Fibroblast of the conjunctiva (primary cell): ENCODE measurements around the gene GSTO2.
A peak's percentile ranks its signal among the peaks of the same experiment; 100 is the strongest.

Experiments
- DNase-seq: peaks from one replicate; pipeline ENCODE4 v3.0.0-alpha.2; 2010; ENCODE audit warnings: low read depth

The GSTO2 gene

DNA sequence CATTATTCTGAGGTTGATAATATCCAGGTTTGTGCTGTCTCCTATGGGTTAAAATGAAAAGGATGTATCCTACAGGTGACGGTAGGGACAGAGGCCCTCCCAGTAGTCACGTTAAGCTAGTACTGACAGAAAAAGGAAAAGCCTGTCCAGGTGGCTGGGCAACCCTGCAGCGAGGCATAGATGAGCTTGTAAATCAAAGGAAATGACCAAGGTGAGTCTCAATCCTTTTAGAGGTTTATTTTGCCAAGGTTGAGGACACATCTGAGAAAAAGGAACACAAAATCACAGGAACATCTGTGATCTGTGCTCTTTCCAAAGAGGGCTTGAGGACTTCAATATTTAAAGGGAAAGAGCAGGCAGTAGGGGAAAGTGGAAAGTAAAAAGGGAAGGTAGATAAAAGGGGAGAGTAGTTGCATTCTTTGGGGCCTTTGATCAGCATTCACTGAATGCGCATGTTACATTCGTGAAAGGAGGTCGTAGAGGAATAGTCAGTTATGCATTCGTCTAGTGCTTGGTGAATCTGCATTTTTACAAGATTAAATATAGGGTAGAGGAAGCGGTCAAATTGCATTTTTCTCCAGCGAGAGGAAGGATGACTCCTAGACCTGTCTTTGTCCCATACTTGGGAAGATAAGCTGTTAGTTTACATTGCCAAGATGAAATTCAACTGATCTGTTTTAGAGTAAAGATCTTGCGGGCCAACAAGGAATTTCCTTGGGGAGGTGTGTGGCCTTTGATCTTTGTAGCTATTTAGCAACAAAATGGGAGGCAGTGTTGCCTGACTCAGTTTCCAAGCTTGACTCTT, 15.2 kb upstream of the GSTO2 start:
- no peak for DNase-seq

GRCh38 chr10:104254493-104255310, 14.3 kb upstream of the GSTO2 start, which contains the start of gene GSTO1:
Gene GSTO1, plus strand, starts transcription at chr10:104254892. Its CDS starts 37 bp downstream, at chr10:104254929.
- DNase-seq = peak; percentile 45

DNA sequence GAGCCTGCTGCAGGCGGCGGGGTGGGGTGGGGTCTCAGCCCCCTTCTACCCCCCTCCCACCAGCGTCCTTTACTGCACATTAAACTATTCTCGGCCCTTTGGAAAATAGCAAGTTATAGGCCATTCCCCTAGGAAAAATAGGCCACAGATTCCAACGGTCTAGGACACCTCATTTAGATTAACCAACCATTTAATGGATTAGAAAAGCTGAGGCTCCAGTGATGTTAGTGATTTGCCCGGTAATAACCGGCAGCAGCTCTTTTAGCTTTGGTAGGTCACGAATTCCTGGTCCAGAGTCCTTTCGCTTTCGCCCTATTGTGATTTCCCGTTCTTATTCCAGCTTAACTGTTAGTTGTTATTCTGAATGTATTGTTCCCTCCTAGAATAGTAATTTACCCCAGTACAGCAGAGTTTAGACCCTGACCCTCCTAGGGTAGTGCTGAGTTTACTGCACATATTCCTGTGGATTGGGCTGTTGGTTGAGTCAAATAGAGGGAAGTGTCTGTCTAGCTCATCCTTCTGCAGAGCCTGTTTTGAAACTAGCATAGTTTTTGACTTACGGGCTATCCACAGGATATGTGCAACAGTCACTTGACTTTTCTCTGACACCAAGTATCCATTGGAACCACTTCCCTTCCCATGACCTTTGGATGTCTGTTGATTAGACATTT, 13.5 kb upstream of the GSTO2 start:
- DNase-seq = no peak

- no peak for DNase-seq
These were observed 12.5 kb upstream of the GSTO2 start for GRCh38 chr10:104256335-104256961.

DNA sequence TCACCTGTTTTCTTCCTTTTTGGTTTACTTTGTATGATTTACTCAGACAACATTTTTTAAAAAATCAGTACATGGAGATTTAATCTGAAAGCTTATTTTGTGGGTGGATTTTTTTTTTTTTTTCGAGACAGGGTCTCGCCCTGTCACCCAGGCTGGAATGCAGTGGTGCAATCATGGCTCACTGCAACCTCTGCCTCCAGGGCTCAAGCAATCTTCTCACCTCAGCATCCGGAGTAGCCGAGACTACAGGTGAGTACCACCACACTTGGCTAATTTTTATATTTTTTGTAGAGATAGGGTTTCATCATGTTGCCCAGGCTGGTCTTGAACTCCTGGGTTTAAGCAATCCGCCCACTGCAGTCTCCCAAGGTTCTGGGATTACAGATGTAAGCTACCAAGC, 11.7 kb upstream of the GSTO2 start:
- no peak for DNase-seq

- no peak for DNase-seq
These were observed 10.8 kb upstream of the GSTO2 start for GRCh38 chr10:104258209-104258608.

DNA sequence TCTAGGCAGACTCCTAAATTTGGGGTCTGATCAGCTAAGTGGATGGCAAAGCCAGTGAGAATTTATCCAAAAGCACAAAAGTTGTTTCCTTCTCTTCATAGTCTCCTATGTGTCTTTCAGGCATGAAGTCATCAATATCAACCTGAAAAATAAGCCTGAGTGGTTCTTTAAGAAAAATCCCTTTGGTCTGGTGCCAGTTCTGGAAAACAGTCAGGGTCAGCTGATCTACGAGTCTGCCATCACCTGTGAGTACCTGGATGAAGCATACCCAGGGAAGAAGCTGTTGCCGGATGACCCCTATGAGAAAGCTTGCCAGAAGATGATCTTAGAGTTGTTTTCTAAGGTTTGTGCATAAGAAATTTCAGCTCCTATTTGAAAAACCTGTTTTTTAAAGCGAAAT, 9.5 kb upstream of the GSTO2 start:
- no peak for DNase-seq

- DNase-seq = no peak
These were observed 8.8 kb upstream of the GSTO2 start for GRCh38 chr10:104259999-104260774.

- no peak for DNase-seq
These were observed 8.2 kb upstream of the GSTO2 start for GRCh38 chr10:104260775-104261115.

- no peak for DNase-seq
These were observed 6.9 kb upstream of the GSTO2 start for GRCh38 chr10:104262055-104262454.

DNA sequence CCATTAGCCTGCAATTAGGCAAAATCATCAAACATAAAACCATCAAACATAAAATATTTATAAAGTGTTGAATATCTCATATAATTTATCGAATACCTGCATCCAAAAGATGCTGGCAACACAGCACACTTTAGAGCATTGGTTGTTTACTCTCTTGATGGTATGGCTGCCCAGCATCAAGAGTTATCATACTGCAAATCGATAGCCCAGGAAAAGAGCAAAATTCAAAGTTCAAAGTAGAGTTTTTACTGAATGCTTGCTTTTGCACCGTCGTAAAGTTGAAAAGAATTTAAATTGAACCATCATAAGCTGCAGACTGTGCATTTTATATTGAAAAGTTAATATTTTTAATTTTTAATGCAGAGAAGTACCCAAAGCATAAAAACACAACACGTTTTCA, 4.2 kb upstream of the GSTO2 start:
- no peak for DNase-seq

DNA sequence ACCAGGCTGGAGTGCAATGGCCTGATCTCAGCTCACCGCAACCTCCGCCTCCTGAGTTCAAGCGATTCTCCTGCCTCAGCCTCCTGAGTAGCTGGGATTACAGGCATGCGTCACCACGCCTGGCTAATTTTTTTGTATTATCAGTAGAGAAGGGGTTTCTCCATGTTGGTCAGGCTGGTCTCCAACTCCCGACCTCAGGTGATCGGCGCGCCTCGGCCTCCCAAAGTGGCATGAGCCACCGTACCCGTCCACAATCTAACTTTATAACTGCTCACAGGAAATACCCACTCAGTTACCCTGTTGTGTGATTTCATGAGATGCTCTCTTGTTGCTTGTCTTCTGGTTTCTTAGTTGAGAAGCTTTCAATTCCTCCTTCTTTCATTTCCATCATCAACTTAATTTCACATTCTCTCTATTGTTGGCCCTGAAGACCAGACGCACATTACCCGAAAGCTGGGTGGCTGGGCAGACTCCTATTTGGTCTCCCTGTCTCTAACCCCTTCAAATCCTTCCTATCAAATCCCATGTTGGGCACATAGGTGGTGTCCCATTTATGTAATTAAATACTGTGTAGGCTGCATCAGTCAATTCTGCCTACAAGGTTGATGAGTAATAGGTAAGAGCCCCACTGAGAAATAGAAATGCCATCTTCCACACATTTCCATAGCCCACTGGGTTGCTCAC, 1.1 kb upstream of the GSTO2 start:
- no peak for DNase-seq

DNA sequence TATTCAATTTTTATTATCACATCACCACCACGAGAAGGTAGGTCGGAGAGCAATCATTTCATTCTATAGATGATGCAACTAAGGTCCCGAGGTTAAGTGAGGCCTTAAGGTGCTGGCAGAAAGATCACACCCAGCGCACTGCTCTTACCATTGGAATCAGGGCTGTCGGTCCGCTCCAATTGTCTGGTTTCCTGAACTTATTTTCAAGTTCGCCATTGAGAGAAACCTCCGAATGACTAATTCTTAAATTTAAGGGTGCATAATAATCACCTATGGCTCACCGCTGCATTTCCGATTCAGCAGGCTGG, 625 bp upstream of the GSTO2 start:
- DNase-seq = no peak

GRCh38 chr10:104273286-104273685, 4.3 kb downstream of the GSTO2 start:
- no peak for DNase-seq

- no peak for DNase-seq
These were observed 5.1 kb downstream of the GSTO2 start for GRCh38 chr10:104273899-104274575.

GRCh38 chr10:104274762-104275721, 6.1 kb downstream of the GSTO2 start:
- DNase-seq = no peak

DNA sequence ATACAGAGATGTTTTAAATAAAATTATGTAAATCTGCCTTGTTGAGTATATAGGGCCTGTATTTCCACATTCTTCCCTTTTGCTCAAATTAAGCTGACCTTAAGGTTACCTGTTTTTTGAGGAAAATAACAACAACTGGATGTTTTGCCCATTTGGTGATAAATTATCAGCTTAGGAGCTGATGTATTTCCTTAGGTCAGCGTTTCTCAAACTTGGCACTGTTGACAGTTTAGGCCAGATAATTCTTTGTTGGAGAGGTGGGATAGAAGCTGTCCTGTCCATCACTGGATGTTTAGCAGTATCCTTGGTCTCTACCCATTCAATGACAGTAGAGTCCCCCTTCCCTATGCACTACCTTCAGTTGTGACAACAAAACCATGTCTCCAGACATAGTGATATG, 7.2 kb downstream of the GSTO2 start:
- no peak for DNase-seq

DNA sequence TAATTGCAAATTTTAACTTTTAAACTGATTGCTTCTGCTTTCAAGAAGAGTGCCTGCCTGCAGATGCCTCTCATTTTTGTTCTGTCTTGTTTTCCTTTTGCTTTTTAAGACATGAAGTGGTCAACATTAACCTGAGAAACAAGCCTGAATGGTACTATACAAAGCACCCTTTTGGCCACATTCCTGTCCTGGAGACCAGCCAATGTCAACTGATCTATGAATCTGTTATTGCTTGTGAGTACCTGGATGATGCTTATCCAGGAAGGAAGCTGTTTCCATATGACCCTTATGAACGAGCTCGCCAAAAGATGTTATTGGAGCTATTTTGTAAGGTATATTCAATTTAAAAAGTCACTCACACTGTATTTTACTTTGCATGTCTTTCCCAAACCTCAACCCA, 8.8 kb downstream of the GSTO2 start:
- DNase-seq = no peak

DNA sequence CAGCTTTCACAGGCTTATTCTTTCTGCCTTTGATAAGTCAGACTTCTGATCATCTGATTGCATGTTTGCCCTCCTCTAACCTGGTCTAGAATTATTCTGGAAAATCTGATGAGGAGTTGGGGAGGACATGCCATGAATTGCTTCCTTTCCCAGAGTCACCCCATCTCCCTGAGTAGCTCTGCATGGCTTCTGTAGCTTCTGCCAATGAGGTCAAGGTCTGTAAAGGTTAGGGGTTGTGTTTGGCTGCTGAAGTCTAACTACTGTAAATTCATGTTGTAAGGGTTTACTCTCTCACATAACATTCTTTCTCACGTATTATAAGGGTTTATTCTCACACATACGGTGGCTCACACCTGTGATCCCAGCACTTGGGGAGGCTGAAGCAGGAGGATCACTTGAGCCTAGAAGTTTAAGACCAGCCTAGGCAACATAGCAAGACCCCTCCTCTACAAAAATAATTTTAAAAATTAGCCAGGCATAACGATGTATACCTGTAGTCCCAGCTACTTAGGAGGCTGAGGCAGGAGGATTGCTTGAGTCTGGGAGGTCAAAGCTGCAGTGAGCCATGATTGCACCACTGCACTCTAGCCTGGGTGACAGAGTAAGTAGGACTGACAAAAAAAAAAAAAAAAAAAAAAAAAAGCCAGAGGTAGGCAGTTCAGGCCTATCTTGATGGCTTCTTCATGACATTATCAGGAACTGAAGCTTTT, 10.7 kb downstream of the GSTO2 start:
- DNase-seq = no peak
